ENCODE results near the gene GLTP. TPM values are rescaled to one million over a fixed set of nuclear protein-coding genes. Genes with fewer than 3 reads are reported as not detected.
"Not testable (repeated sequence)": the region's sequence is repeated elsewhere in the genome, so short reads cannot be mapped to it uniquely, and the experiment has no call there.

GLTP gene
- total RNA-seq, 1 donor from 2014 or later: 18.6 TPM

GRCh38 chr12:109858764-109859163, 21.6 kb downstream of the GLTP start:
- ATAC-seq (ENCODE audit: poor library complexity): no peak
- intact Hi-C loops (cut with DNase I): no loop called here
- no peak for DNase-seq

- intact Hi-C loops (cut with DNase I): no loop called here
- no peak for DNase-seq
- ATAC-seq (ENCODE audit: poor library complexity): no peak
Measured at GRCh38 chr12:109857715-109858114, 22.6 kb downstream of the GLTP start.

GRCh38 chr12:109855377-109855776, 25.0 kb downstream of the GLTP start:
- ATAC-seq (ENCODE audit: poor library complexity) (no peak), DNase-seq (no peak)
- intact Hi-C loops (cut with DNase I): no loop called here

GRCh38 chr12:109850518-109850917, 29.8 kb downstream of the GLTP start:
- ATAC-seq (ENCODE audit: poor library complexity); DNase-seq; intact Hi-C loops (cut with DNase I): not testable (repeated sequence)

GRCh38 chr12:109847142-109847735, 33.1 kb downstream of the GLTP start:
- intact Hi-C loops (cut with DNase I): no loop called here
- ATAC-seq (ENCODE audit: poor library complexity): no peak
- no peak for DNase-seq

GRCh38 chr12:109845824-109846205, 34.5 kb downstream of the GLTP start:
- intact Hi-C loops (cut with DNase I): no loop called here
- DNase-seq (no peak), ATAC-seq (ENCODE audit: poor library complexity) (no peak)

- peak; percentile 94 for DNase-seq
- intact Hi-C loops (cut with DNase I): no loop called here
- ATAC-seq (ENCODE audit: poor library complexity): peak; percentile 98
Measured at GRCh38 chr12:109844983-109845823, 35.1 kb downstream of the GLTP start.

- DNase-seq: no peak
- ATAC-seq (ENCODE audit: poor library complexity): no peak
- intact Hi-C loops (cut with DNase I): no loop called here
Measured at GRCh38 chr12:109844091-109844490, 36.2 kb downstream of the GLTP start.

- ATAC-seq (ENCODE audit: poor library complexity) (no peak), DNase-seq (no peak)
- intact Hi-C loops (cut with DNase I): no loop called here
Measured at GRCh38 chr12:109842021-109842420, 38.3 kb downstream of the GLTP start.

GRCh38 chr12:109841356-109841755, 39.0 kb downstream of the GLTP start:
- no peak for DNase-seq
- intact Hi-C loops (cut with DNase I): no loop called here
- ATAC-seq (ENCODE audit: poor library complexity): no peak

- intact Hi-C loops (cut with DNase I): no loop called here
- no peak for ATAC-seq (ENCODE audit: poor library complexity)
Measured at GRCh38 chr12:109840305-109841074, 39.9 kb downstream of the GLTP start.

GRCh38 chr12:109839444-109839843, 40.9 kb downstream of the GLTP start:
- no peak for ATAC-seq (ENCODE audit: poor library complexity)
- intact Hi-C loops (cut with DNase I): no loop called here

More at GRCh38 chr12:109840305-109841074, 39.9 kb downstream of the GLTP start:
- DNase-seq: no peak

GRCh38 chr12:109836916-109837315, 43.4 kb downstream of the GLTP start:
- intact Hi-C loops (cut with DNase I): no loop called here
- DNase-seq: no peak

More at GRCh38 chr12:109839444-109839843, 40.9 kb downstream of the GLTP start:
- DNase-seq: no peak

GRCh38 chr12:109835827-109836226, 44.5 kb downstream of the GLTP start:
- intact Hi-C loops (cut with DNase I): no loop called here
- no peak for DNase-seq
- no peak for ATAC-seq (ENCODE audit: poor library complexity)

More at GRCh38 chr12:109836916-109837315, 43.4 kb downstream of the GLTP start:
- no peak for ATAC-seq (ENCODE audit: poor library complexity)

GRCh38 chr12:109833307-109834189, 46.8 kb downstream of the GLTP start, which contains the start of gene TRPV4:
TSS of gene TRPV4 (minus strand) at chr12:109833398. CDS start at chr12:109814796, 18,602 bp downstream.
- DNase-seq: peak; percentile 45
- peak; percentile 74 for ATAC-seq (ENCODE audit: poor library complexity)
- intact Hi-C loops (cut with DNase I): no loop called here

GRCh38 chr12:109832541-109833306, 47.6 kb downstream of the GLTP start:
- ATAC-seq (ENCODE audit: poor library complexity) (no peak), DNase-seq (no peak)
- intact Hi-C loops (cut with DNase I): no loop called here

GRCh38 chr12:109831929-109832328, 48.4 kb downstream of the GLTP start:
- intact Hi-C loops (cut with DNase I): no loop called here
- ATAC-seq (ENCODE audit: poor library complexity) (no peak), DNase-seq (no peak)

- intact Hi-C loops (cut with DNase I): no loop called here
- DNase-seq: no peak
- ATAC-seq (ENCODE audit: poor library complexity): no peak
Measured at GRCh38 chr12:109831365-109831764, 49.0 kb downstream of the GLTP start.
